Measurements from ENCODE around the gene LRRC37A2.
"Not testable (repeated sequence)": the region's sequence is repeated elsewhere in the genome, so short reads cannot be mapped to it uniquely, and the experiment has no call there.

DNA sequence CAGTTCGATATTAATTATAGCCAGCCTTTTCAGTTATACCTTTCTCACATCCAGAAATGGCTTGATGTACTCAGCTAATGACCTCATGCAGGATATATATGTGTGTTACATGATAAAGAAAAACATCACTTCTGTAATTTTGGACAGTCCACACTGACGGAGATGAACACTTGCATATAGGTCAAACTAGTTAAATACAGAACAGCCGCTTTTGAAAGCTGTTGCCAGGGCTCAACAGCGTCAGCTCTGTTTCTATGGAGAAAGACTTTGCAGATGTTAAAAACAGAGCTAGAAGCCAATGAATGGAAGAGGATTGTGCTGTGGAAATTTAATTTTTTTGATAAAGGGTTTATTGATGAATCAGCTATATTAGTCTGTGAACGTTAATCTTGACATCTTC, 44.6 kb upstream of the LRRC37A2 start:
- TF ChIP-seq, protein P1, sequence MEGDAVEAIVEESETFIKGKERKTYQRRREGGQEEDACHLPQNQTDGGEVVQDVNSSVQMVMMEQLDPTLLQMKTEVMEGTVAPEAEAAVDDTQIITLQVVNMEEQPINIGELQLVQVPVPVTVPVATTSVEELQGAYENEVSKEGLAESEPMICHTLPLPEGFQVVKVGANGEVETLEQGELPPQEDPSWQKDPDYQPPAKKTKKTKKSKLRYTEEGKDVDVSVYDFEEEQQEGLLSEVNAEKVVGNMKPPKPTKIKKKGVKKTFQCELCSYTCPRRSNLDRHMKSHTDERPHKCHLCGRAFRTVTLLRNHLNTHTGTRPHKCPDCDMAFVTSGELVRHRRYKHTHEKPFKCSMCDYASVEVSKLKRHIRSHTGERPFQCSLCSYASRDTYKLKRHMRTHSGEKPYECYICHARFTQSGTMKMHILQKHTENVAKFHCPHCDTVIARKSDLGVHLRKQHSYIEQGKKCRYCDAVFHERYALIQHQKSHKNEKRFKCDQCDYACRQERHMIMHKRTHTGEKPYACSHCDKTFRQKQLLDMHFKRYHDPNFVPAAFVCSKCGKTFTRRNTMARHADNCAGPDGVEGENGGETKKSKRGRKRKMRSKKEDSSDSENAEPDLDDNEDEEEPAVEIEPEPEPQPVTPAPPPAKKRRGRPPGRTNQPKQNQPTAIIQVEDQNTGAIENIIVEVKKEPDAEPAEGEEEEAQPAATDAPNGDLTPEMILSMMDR (IDR thresholded peaks at IDR 0.05 in 2 of 3, conservative IDR thresholded peaks at IDR 0.05 in 1 of 3; ENCODE audit: control insufficient read depth in 2 of 3, extremely low read depth in 1 of 3, insufficient read depth in 1 of 3, low read depth in 3 of 3, low read length in 3 of 3), result not testable (repeated sequence)
- not testable (repeated sequence) for TF ChIP-seq SMC3 (IDR thresholded peaks at IDR 0.05; ENCODE audit: borderline replicate concordance, low read length); POLR2AphosphoS5 (IDR thresholded peaks at IDR 0.05; ENCODE audit: low read length)
